H1 (cell line): Measurements from ENCODE around the gene FBN2. TPM values are rescaled to one million over a fixed set of nuclear protein-coding genes. Genes with fewer than 3 reads are reported as not detected.

Source experiments
- CEBPB ChIP-seq: IDR thresholded peaks from 2 replicates; pipeline ENCODE4 v1.6.1; 2012; ENCODE audit warnings: low read depth, low read length
- JUND ChIP-seq: IDR thresholded peaks from 2 replicates; pipeline ENCODE4 v1.6.1; 2011; ENCODE audit warnings: mild to moderate bottlenecking, improper control_type of control experiment, low read length
- RXRA ChIP-seq: IDR thresholded peaks from 2 replicates; pipeline ENCODE4 v1.6.1; 2011; ENCODE audit warnings: low read depth, mild to moderate bottlenecking, low read length, moderate library complexity; ENCODE audit not compliant: insufficient read depth
- SUZ12 ChIP-seq: fragments of 200-600 bp; sonication (generic); IDR thresholded peaks from 2 replicates; pipeline ENCODE4 v1.6.1; 2012; ENCODE audit warnings: mild to moderate bottlenecking, inconsistent platforms, low read length, moderate library complexity, mixed read lengths
- polyA plus RNA-seq, 7 experiments: library from polyadenylated mRNA; depleted of rRNA in 3 of 7; stranded (reverse) in 5 of 7; unstranded in 2 of 7; fragments of >200 nt in 5 of 7; fragments of 200-250 nt in 2 of 7; gene quantifications; 1 replicate in 5 of 7; 2 replicates in 1 of 7; 4 replicates in 1 of 7; pipeline versions ENCODE4 v1.2.1 to v1.2.3, GENCODE V29; 2011 to 2013; ENCODE audit warnings: missing spikeins in 2 of 7, mixed read lengths in 2 of 7
- total RNA-seq: library from RNA; stranded (reverse); fragmentation: NEBNext Ultra II Directional; extraction: Animal tissue kit (Norgen Biotek cat#: 25700); gene quantifications from 2 replicates; pipeline ENCODE4 v1.2.1, GENCODE V29; 2021
- TF ChIP-seq, protein P1 (sequence below), 3 experiments: IDR thresholded peaks; 1 replicate in 2 of 3; 2 replicates in 1 of 3; pipeline versions ENCODE4 v1.5.1 to v1.6.1; 2011; ENCODE audit warnings: low read length in 3 of 3, mild to moderate bottlenecking in 3 of 3, inconsistent platforms in 2 of 3, low read depth in 1 of 3, moderate library complexity in 1 of 3; ENCODE audit not compliant: insufficient read depth in 1 of 3; ENCODE audit errors: control extremely low read depth in 1 of 3

The FBN2 gene
- total and polyA plus RNA-seq, 2 of the 8 experiments (the other 6 are each of a cell fraction or from before 2014, with no cell fraction given) = 14.1 to 16.3 TPM

DNA sequence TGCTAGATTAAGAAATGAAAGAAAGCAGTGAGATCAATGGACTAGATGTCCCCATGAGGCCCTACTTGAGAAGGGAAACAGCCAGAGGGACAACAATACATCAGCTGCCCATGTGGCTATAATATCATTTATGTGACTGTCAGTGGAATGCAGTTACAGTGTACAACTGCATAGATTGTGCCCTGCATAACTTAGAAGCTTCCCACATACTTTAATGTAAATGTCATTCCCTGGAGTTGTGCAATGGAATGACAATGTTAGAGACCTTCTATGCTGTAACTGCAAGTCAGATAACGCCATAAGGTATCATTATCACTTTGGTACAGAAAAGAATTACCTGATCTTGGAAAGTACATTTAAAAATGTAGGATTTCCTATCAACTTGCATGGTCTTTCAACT is 67.4 kb downstream of the FBN2 start (continued):
- TF ChIP-seq, protein P1, sequence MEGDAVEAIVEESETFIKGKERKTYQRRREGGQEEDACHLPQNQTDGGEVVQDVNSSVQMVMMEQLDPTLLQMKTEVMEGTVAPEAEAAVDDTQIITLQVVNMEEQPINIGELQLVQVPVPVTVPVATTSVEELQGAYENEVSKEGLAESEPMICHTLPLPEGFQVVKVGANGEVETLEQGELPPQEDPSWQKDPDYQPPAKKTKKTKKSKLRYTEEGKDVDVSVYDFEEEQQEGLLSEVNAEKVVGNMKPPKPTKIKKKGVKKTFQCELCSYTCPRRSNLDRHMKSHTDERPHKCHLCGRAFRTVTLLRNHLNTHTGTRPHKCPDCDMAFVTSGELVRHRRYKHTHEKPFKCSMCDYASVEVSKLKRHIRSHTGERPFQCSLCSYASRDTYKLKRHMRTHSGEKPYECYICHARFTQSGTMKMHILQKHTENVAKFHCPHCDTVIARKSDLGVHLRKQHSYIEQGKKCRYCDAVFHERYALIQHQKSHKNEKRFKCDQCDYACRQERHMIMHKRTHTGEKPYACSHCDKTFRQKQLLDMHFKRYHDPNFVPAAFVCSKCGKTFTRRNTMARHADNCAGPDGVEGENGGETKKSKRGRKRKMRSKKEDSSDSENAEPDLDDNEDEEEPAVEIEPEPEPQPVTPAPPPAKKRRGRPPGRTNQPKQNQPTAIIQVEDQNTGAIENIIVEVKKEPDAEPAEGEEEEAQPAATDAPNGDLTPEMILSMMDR (IDR thresholded peaks at IDR 0.05; ENCODE audit: control extremely low read depth in 1 of 3, insufficient read depth in 1 of 3, low read depth in 1 of 3, low read length in 3 of 3) = no peak
- TF ChIP-seq CEBPB (no peak), RXRA (no peak), SUZ12 (no peak), JUND (no peak)
